Keratinocyte (primary cell): ENCODE data around the gene NCLN. TPM values are rescaled to one million over a fixed set of nuclear protein-coding genes. Genes with fewer than 3 reads are reported as not detected.

Source experiments
- DNase-seq: peaks from one replicate; pipeline ENCODE4 v3.0.0-alpha.2; 2011; ENCODE audit warnings: low read depth, missing footprints, low spot score
- FAIRE-seq: peaks from 2 replicates; lab custom pipeline; 2011; peaks lifted over from hg19 to GRCh38; lab: Jason Lieb, UNC
- H2AFZ ChIP-seq: 2 replicates; pipeline ENCODE4 v1.6.0; 2012; ENCODE audit warnings: low read length, control low read depth, inconsistent platforms; ENCODE audit not compliant: control insufficient read depth
- H3K27ac ChIP-seq: 2 replicates; pipeline ENCODE4 v1.5.1; 2011; ENCODE audit warnings: low read length; ENCODE audit not compliant: control insufficient read depth, insufficient read depth
- H3K27me3 ChIP-seq: 3 replicates; pipeline ENCODE4 v1.6.0; 2011; ENCODE audit warnings: low read length; ENCODE audit not compliant: control insufficient read depth, insufficient read depth; ENCODE audit errors: extremely low read depth
- H3K36me3 ChIP-seq, 2 experiments: 2 replicates in 1 of 2; 3 replicates in 1 of 2; pipeline ENCODE4 v1.5.1; 2011; ENCODE audit warnings: low read length in 2 of 2, mild to moderate bottlenecking in 1 of 2; ENCODE audit not compliant: control insufficient read depth in 2 of 2, insufficient read depth in 2 of 2; ENCODE audit errors: extremely low read depth in 1 of 2
- H3K4me1 ChIP-seq: 3 replicates; pipeline ENCODE4 v1.5.1; 2011; ENCODE audit warnings: low read length; ENCODE audit not compliant: control insufficient read depth, insufficient read depth; ENCODE audit errors: extremely low read depth
- H3K4me2 ChIP-seq: 3 replicates; pipeline ENCODE4 v1.6.0; 2011; ENCODE audit warnings: low read depth, low read length; ENCODE audit not compliant: control insufficient read depth, insufficient read depth; ENCODE audit errors: extremely low read depth
- H3K4me3 ChIP-seq, 3 experiments: fragments of 200-600 bp in 1 of 3; sonication (generic) in 1 of 3; 2 replicates in 2 of 3; 3 replicates in 1 of 3; pipeline ENCODE4 v1.5.1; 2011 to 2016; ENCODE audit warnings: low read length in 3 of 3, mild to moderate bottlenecking in 3 of 3, control low read depth in 2 of 3, inconsistent platforms in 1 of 3, low read depth in 1 of 3, mixed read lengths in 1 of 3, mixed run types in 1 of 3, moderate library complexity in 1 of 3; ENCODE audit not compliant: control insufficient read depth in 2 of 3, insufficient read depth in 2 of 3; ENCODE audit errors: extremely low read depth in 1 of 3
- H3K79me2 ChIP-seq: 2 replicates; pipeline ENCODE4 v1.6.0; 2012; ENCODE audit warnings: low read length; ENCODE audit not compliant: control insufficient read depth, insufficient read depth
- H3K9ac ChIP-seq: 3 replicates; pipeline ENCODE4 v1.6.0; 2011; ENCODE audit warnings: low read length; ENCODE audit not compliant: control insufficient read depth, insufficient read depth; ENCODE audit errors: extremely low read depth
- H3K9me1 ChIP-seq: 3 replicates; pipeline ENCODE4 v1.6.0; 2011; ENCODE audit warnings: low read length; ENCODE audit not compliant: control insufficient read depth, insufficient read depth; ENCODE audit errors: extremely low read depth
- H3K9me3 ChIP-seq: 2 replicates; pipeline ENCODE4 v1.5.1; 2012; ENCODE audit warnings: low read depth, low read length; ENCODE audit not compliant: control insufficient read depth
- H4K20me1 ChIP-seq: 3 replicates; pipeline ENCODE4 v1.6.0; 2011; ENCODE audit warnings: low read length; ENCODE audit not compliant: control insufficient read depth, insufficient read depth; ENCODE audit errors: extremely low read depth
- EZH2 ChIP-seq: IDR thresholded peaks from one replicate; pipeline ENCODE4 v1.6.1; 2012; ENCODE audit warnings: inconsistent platforms, mild to moderate bottlenecking, low read length, moderate library complexity
- dilution Hi-C: fragments of 300-500 bp; cut with MboI; formaldehyde crosslinking; loops from one replicate; pipeline ENCODE4 v1.7.0; 2020; ENCODE audit warnings: low sequenced_read_pairs; ENCODE audit not compliant: extremely low pct_ligation_motif_present
- polyA plus RNA-seq, 5 experiments: library from polyadenylated mRNA; depleted of rRNA in 3 of 5; stranded (reverse) in 3 of 5; stranded (forward) in 1 of 5; unstranded in 1 of 5; fragments of >200 nt; gene quantifications; 1 replicate in 1 of 5; 2 replicates in 3 of 5; 3 replicates in 1 of 5; pipeline versions ENCODE4 v1.2.1 to v1.2.3, GENCODE V29; 2011 to 2012; ENCODE audit warnings: missing spikeins in 2 of 5, low read depth in 1 of 5, low replicate concordance in 1 of 5
- TF ChIP-seq, protein P1 (sequence below), 3 experiments: IDR thresholded peaks in 1 of 3; conservative IDR thresholded peaks in 1 of 3; optimal IDR thresholded peaks in 1 of 3; 2 replicates in 2 of 3; 3 replicates in 1 of 3; pipeline versions ENCODE3 to v1.5.1; 2011; ENCODE audit warnings: low read length in 3 of 3, mild to moderate bottlenecking in 3 of 3, moderate library complexity in 2 of 3, control low read depth in 1 of 3, inconsistent platforms in 1 of 3; ENCODE audit not compliant: insufficient read depth in 2 of 3; ENCODE audit errors: extremely low read depth in 1 of 3

Gene NCLN
- polyA plus RNA-seq, 1 donor (not counting 4 experiments of a cell fraction or from before 2014, with no cell fraction given) = 40.5 TPM

DNA sequence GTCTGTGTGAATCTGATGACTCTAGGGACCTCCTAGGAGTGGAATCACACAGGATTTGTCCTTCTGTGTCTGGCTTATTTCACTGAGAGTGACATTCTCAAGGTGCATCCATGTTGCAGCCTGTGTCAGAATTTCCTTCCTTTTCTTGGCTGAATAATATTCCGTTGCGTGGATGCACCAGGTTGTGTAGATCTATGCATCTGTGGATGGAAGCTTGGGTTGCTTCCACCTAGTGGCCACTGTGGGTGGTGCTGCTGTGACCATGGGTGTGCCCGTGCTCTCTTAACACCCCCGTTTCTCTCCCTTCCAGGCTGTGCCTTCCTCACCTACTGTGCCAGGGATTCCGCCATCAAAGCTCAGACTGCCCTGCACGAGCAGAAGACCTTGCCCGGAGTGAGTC, 64.9 kb downstream of the NCLN start:
- Histone ChIP-seq H3K4me3 (no peak overlapping the region), H3K4me1 (no peaks in the 10 kb centered on the region), H3K4me2 (no peak overlapping the region), H2AFZ (no peak overlapping the region), H3K9me3 (no peaks in the 10 kb centered on the region), H4K20me1 (no peaks in the 10 kb centered on the region), H3K27me3 (no peaks in the 10 kb centered on the region), H3K9ac (no peak overlapping the region), H3K9me1 (no peaks in the 10 kb centered on the region), H3K36me3 (no peaks in the 10 kb centered on the region), H3K27ac (no peak overlapping the region), H3K79me2 (no peaks in the 10 kb centered on the region)
- TF ChIP-seq, protein P1, sequence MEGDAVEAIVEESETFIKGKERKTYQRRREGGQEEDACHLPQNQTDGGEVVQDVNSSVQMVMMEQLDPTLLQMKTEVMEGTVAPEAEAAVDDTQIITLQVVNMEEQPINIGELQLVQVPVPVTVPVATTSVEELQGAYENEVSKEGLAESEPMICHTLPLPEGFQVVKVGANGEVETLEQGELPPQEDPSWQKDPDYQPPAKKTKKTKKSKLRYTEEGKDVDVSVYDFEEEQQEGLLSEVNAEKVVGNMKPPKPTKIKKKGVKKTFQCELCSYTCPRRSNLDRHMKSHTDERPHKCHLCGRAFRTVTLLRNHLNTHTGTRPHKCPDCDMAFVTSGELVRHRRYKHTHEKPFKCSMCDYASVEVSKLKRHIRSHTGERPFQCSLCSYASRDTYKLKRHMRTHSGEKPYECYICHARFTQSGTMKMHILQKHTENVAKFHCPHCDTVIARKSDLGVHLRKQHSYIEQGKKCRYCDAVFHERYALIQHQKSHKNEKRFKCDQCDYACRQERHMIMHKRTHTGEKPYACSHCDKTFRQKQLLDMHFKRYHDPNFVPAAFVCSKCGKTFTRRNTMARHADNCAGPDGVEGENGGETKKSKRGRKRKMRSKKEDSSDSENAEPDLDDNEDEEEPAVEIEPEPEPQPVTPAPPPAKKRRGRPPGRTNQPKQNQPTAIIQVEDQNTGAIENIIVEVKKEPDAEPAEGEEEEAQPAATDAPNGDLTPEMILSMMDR (optimal IDR thresholded peaks at IDR 0.05 in 1 of 3, IDR thresholded peaks at IDR 0.05 in 1 of 3, conservative IDR thresholded peaks at IDR 0.05 in 1 of 3; ENCODE audit: extremely low read depth in 1 of 3, insufficient read depth in 2 of 3, low read length in 3 of 3) = peak; percentile 64 to 77 (median 75)
- no peak for TF ChIP-seq EZH2
- dilution Hi-C loops = no loop called here
- DNase-seq = no peak
- no peak for FAIRE-seq

- Histone ChIP-seq H4K20me1 (no peaks in the 10 kb centered on the region), H2AFZ (no peak overlapping the region), H3K4me2 (no peak overlapping the region), H3K9me1 (no peaks in the 10 kb centered on the region), H3K9ac (no peak overlapping the region), H3K36me3 (no peaks in the 10 kb centered on the region), H3K4me1 (no peaks in the 10 kb centered on the region), H3K4me3 (no peak overlapping the region), H3K79me2 (no peaks in the 10 kb centered on the region), H3K9me3 (no peaks in the 10 kb centered on the region), H3K27ac (no peak overlapping the region), H3K27me3 (no peaks in the 10 kb centered on the region)
- DNase-seq = no peak
- dilution Hi-C loops = no loop called here
- no peak for FAIRE-seq
- no peak for TF ChIP-seq EZH2
- TF ChIP-seq, protein P1 (optimal IDR thresholded peaks at IDR 0.05 in 1 of 3, IDR thresholded peaks at IDR 0.05 in 1 of 3, conservative IDR thresholded peaks at IDR 0.05 in 1 of 3; ENCODE audit: extremely low read depth in 1 of 3, insufficient read depth in 2 of 3, low read length in 3 of 3) = no peak
These were observed 65.5 kb downstream of the NCLN start for GRCh38 chr19:3251229-3251628.
